LNCAP (cell line): ENCODE data around the gene MMP15.

ENCODE experiments used
- TF ChIP-seq, protein P1 (sequence below): fragments of 450-650 bp; IDR thresholded peaks from 2 replicates; pipeline ENCODE4 v1.5.1; 2017; ENCODE audit warnings: mild to moderate bottlenecking

Gene MMP15

DNA sequence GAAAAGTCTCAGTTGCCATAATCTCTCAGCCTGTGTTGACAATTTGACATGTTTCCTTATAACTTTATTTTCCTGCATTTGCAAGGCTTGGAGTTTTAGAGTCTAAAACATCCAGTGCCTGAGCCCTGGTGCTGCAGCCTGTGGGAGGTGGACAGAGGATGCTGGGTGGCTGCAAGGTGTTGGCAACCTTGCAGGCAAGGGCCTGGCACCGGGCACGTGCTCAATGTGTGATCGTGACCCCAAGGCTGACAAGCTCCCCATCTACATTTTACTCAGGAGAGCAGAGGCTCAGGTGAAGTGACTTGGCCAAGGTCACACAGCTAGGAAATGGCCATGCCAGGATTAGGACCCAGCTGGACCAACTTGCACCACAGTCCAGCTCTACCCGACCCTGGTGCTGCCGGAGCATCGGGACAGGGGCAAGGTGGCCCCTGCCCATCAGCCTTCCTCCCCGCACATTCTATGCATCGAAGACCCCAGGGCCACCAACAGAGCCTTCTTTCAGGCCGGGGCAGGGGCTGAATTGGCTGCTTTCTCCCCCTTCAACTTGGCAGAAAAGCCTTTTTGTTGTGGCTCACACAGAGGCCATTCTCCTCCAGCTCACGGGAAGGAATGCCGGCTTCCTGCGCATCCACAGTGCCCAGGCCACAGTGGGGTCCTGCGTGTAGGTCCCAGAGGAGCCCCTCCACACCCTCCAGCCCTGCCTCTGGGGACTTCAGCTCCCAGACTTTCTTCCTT lies 23.1 kb downstream of the MMP15 start:
- TF ChIP-seq, protein P1, sequence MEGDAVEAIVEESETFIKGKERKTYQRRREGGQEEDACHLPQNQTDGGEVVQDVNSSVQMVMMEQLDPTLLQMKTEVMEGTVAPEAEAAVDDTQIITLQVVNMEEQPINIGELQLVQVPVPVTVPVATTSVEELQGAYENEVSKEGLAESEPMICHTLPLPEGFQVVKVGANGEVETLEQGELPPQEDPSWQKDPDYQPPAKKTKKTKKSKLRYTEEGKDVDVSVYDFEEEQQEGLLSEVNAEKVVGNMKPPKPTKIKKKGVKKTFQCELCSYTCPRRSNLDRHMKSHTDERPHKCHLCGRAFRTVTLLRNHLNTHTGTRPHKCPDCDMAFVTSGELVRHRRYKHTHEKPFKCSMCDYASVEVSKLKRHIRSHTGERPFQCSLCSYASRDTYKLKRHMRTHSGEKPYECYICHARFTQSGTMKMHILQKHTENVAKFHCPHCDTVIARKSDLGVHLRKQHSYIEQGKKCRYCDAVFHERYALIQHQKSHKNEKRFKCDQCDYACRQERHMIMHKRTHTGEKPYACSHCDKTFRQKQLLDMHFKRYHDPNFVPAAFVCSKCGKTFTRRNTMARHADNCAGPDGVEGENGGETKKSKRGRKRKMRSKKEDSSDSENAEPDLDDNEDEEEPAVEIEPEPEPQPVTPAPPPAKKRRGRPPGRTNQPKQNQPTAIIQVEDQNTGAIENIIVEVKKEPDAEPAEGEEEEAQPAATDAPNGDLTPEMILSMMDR: no peak

DNA sequence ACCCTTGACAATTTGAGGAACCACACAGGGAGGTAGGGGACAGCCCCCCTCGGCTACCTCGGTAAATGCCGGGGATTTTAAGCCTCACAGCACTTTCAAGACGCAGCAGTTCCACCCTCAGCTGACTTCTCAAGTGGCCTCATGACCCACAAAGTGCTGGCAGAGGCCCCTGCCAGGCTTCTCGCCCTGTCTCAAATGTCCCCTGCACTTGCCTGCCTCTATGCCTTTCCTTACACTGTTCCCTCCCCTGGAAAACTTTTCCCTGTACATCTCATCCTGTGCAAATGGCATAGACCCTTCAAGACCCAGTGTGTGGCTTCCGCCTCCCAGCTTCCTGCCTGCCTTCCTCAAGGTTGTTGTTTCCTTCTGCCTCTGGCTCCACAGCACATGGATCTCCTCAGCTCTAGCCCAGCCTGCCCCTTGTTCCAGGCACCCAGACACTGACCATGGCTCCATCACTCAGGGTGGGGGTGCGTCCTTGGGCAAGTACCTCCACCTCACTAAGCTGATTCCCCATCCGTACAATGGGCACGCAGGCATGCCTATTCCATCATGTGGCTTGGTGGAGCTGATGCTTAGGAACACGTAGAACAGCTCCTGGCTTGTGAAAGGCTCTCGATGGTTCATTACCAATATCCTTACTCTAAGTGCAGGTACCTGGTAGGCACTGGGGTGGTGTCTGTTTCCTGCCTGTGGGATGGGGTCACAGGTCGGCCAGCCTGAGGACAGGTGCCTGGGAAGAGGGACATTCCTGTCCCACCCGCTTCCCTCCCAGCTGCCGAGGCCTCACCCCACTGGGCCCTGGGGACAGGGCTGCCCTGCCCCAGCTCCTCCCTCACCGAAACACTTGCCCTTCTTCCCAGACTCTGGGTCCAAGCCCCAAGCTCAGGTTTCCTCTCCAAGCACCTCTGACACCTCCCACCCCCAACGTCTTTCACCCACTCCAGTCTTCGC lies 24.0 kb downstream of the MMP15 start:
- TF ChIP-seq, protein P1: no peak

- TF ChIP-seq, protein P1: no peak
Measured at GRCh38 chr16:58051296-58051695, 25.7 kb downstream of the MMP15 start.

DNA sequence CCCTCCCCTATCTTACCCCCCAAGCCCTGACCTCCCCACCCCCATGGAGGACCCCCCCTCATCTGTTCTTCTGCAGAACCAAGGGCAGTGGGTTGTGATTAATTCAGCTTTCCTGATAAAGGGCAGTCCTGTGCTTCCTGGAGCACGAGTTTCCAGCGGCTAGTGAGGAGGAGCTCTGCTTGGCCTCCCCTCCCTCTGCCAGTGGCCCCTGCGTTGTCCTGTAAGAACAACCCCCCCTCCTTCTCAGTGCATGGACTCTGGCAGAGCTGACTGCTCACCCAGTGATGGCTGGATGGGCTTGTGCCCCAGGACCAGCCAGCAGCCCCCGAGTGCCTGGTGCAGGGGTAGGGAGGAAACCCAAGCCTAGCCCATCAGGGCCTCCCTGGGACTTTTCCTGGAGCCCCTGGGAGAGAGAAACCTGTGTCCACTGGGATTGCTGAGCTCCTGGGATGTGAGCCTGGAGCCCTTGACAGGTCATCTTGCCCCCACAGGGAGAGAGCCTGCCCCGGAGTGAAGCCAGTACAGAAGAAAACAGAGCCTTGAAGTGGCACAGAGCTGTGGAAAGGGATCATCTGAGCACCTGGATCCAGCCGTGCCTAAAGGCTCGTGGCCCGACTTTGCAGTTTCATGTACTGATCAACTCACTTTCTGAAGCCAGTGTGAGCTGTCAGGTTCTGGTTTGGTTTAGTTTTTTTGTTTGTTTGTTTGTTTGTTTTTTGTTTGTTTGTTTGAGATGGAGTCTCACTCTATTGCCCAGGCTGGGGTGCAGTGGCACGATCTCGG lies 26.5 kb downstream of the MMP15 start:
- TF ChIP-seq, protein P1: no peak

DNA sequence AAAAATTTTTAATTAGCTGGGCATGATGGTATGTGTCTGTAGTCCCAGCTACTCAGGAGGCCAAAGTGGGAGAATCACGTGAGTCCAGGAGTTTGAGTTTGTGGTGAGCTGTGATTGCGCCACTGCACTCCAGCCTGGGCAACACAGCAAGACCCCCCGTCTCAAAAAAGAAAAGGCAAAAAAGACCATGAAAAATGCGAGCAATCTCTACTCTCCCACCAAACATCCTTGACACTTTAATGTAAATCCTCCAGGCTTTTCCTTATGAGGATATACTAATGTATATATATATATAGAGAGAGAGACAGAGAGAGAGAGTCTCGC lies 28.1 kb downstream of the MMP15 start:
- TF ChIP-seq, protein P1: no peak

DNA sequence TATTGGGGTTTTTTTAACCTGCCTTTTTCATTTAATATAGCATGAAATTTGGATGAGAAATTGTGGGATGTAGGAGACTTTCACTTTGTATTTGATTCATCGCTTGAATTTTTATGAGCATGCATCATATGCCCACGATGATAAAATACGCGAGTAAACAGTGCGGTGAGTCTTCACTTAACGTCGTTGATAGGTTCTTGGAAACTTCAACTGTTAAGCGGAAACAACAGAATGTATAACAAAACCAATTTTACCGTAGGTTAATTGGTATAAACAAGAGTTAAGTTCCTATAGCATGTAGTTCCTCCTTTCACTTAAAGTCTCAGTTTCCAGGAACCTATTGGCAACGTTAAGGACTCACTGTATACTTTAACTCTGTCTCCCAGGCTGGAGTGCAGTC lies 28.7 kb downstream of the MMP15 start:
- TF ChIP-seq, protein P1: no peak

GRCh38 chr16:58056580-58056979 lies 31.0 kb downstream of the MMP15 start:
- TF ChIP-seq, protein P1: no peak
